Naive B cell (primary cell): ENCODE results near the gene RDX. TPM values are rescaled to one million over a fixed set of nuclear protein-coding genes. Genes with fewer than 3 reads are reported as not detected.

Source experiments
- ATAC-seq, 2 donors: fragments of 150-1000 bp; cut with Tn5 transposase; 2 replicates each; pipeline ENCODE4 v1.10.0; 2021; ENCODE audit warnings: low read depth in 2 of 2, mild to moderate bottlenecking in 2 of 2, moderate library complexity in 2 of 2
- DNase-seq: peaks from one replicate; pipeline ENCODE4 v3.0.0; 2022
- H3K27ac Mint-ChIP-seq, 6 donors: one replicate each; pipeline ENCODE4 v1.8.0; 2020 to 2022; ENCODE audit warnings: mild to moderate bottlenecking in 6 of 6, mixed read lengths in 6 of 6, moderate library complexity in 5 of 6, inconsistent platforms in 2 of 6
- H3K27me3 Mint-ChIP-seq, 3 donors: one replicate each; pipeline ENCODE4 v1.8.0; 2021 to 2022; ENCODE audit warnings: mixed read lengths in 3 of 3, mild to moderate bottlenecking in 1 of 3
- H3K36me3 Mint-ChIP-seq, 2 donors: one replicate each; pipeline ENCODE4 v1.8.0; 2020 to 2022; ENCODE audit warnings: mixed read lengths in 2 of 2, inconsistent platforms in 1 of 2, mild to moderate bottlenecking in 1 of 2
- H3K4me1 Mint-ChIP-seq, 3 donors: one replicate each; pipeline ENCODE4 v1.8.0; 2020 to 2022; ENCODE audit warnings: mixed read lengths in 3 of 3, inconsistent platforms in 1 of 3, mild to moderate bottlenecking in 1 of 3, moderate library complexity in 1 of 3
- H3K4me3 Mint-ChIP-seq, 8 donors: one replicate each; pipeline ENCODE4 v1.8.0; 2020 to 2022; ENCODE audit warnings: mild to moderate bottlenecking in 8 of 8, mixed read lengths in 8 of 8, moderate library complexity in 8 of 8, inconsistent platforms in 2 of 8
- H3K9me3 Mint-ChIP-seq, 7 donors: one replicate each; pipeline ENCODE4 v1.8.0; 2020 to 2022; ENCODE audit warnings: mixed read lengths in 7 of 7, mild to moderate bottlenecking in 5 of 7, inconsistent platforms in 2 of 7, moderate library complexity in 1 of 7
- polyA plus RNA-seq, 6 donors: library from polyadenylated mRNA; unstranded; fragments of 300-500 nt; fragmentation: Illumina TruSeq; gene quantifications; one replicate each; pipeline ENCODE4 v1.2.3, GENCODE V29; 2021; ENCODE audit warnings: low read depth in 6 of 6

Gene RDX
- polyA plus RNA-seq, 6 donors from 2014 or later: 4.1 to 13.7 (median 8.9) TPM

DNA sequence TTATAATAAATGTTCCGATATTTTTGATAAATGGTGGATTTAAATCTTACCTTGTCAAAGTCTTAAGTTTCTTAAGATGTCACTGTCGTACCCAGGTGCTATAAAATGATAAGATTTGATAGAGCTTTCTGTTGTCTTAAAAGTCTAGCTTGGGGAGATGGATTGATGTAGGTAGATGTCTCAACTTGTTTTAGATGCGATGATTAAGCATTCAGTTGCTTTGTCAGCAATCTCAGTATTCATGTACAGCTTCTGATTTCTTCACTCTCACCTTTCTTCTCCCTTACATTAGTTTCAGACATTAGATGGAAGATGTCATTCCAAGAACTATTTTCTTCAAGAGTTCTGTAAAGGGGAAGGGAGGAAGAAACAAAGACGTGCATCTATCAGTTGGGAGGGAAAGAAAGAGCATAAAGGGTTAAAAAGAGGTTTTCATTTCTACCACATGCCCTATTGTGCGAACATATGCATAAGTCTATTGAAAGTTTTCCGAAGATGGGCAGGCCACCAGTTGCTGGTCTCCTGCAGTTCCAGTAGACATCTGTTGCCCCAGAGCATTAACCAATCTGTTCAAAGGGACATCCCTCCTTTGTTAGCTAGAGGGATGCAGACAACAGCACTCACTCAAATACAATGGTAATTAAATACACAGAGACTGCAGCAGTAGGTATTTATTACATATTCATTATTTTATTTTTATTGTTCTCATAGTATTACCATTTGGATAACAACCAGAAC lies 164.9 kb downstream of the RDX start:
- Mint-ChIP-seq H3K4me1 (no peaks in the 10 kb centered on the region), H3K27ac (no peak overlapping the region), H3K4me3 (no peak overlapping the region), H3K9me3 (no peaks in the 10 kb centered on the region), H3K27me3 (peaks cover 0 to 8% (median 8%) of the 10 kb centered on the region in 3 donors), H3K36me3 (no peaks in the 10 kb centered on the region)
- DNase-seq: no peak
- no peak for ATAC-seq

DNA sequence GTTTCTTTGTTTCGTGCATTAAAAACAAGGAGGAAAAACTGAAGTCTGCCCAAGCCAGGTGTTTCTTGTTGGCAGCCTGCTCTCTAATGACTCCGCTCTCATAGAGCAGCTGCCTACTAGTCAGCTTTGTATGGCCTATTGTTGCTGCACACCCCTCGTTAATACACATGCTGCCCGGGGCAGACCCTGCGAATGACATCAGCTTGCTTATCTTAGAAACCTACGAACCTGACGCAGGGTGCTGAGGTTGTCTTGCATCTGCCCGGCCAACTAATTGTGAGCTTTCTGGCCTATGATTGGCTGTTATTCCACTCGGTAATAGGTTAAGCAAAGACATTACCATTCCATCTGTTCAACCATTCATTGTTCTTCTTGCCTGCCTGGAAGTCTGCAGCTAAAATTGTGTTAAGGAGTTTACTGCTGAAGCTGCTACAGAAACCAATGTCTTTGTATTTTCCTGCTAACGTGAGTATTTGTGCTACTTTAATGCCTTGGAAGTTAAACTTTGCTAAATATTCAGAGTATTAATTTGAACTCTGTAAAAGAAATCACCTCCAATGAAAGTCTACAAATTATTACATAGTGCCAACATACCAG lies 165.7 kb downstream of the RDX start:
- ATAC-seq: no peak
- Mint-ChIP-seq H3K27ac (no peak overlapping the region), H3K36me3 (no peaks in the 10 kb centered on the region), H3K4me1 (no peaks in the 10 kb centered on the region), H3K4me3 (no peak overlapping the region), H3K27me3 (peaks cover 0 to 8% (median 8%) of the 10 kb centered on the region in 3 donors), H3K9me3 (no peaks in the 10 kb centered on the region)
- DNase-seq: no peak

DNA sequence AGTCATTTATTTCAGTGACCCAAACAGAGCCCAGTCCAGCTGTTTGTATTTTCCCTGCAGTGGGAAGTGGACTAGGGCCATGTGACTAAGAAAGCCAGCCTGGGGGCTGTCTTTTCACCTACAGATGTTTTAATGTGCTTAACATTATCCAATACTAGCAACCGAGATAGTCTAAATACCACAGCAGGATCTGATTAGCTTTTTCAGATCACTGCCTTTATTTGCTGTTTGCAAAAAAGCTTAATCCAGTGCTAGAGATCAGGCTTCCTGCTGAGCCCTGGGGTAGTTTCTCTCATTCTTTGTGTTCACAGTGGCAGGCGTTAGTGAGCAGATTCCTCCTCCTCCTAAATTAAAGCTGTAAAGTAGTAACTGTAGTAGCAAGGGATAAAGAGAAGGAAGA lies 168.3 kb downstream of the RDX start:
- no peaks in the 10 kb centered on the region for H3K9me3 Mint-ChIP-seq
- H3K4me1 Mint-ChIP-seq: no peaks in the 10 kb centered on the region
- DNase-seq: no peak
- no peaks in the 10 kb centered on the region for H3K36me3 Mint-ChIP-seq
- peak overlapping the region in 1 of 6 donors; percentile 17 for H3K27ac Mint-ChIP-seq
- no peak overlapping the region for H3K4me3 Mint-ChIP-seq
- peaks cover 4 to 8% (median 8%) of the 10 kb centered on the region in 3 donors for H3K27me3 Mint-ChIP-seq
- no peak for ATAC-seq

DNA sequence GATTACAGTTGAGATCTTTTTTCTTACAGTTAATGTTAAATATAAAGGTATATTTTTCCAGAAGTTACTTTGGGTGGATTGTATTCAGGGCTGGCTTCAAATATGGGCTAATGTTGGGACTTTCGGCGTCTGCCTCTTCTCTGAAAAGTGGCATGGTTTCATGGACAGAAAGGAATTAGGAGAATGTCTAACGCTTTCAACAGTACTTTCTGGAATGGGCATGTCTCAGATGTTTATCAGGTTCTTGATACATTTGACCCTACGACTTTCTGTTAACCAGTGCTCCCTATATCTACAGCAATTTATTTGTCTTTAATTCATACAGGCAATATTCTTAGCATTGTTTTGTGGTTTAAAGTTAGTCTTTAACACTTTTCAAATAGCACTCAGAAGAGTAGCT lies 169.5 kb downstream of the RDX start:
- ATAC-seq (no peak), DNase-seq (no peak)
- Mint-ChIP-seq H3K27ac (no peak overlapping the region), H3K4me1 (no peaks in the 10 kb centered on the region), H3K27me3 (peaks cover 4 to 8% (median 8%) of the 10 kb centered on the region in 3 donors), H3K9me3 (no peaks in the 10 kb centered on the region), H3K4me3 (no peak overlapping the region), H3K36me3 (no peaks in the 10 kb centered on the region)

DNA sequence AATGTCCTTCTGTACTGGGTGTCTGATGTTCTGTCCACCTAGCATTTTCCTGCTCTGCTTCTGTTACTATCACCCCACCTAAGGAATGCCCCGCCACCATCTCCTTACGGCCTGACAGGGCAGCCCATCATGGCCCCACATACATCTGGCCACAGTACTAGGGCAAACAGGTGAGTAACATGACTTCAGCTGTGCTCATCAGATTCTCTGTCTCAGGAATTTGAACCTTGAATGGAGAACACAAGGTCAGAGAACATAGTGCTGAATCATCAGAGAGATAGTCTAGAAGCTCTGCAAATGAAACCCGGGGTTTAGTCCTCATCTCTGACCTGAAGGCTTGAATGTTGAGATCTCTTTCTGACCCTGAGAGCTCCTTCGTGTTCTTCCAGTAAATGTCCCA lies 170.8 kb downstream of the RDX start:
- no peak overlapping the region for H3K4me3 Mint-ChIP-seq
- no peak overlapping the region for H3K27ac Mint-ChIP-seq
- H3K9me3 Mint-ChIP-seq: no peaks in the 10 kb centered on the region
- H3K4me1 Mint-ChIP-seq: no peaks in the 10 kb centered on the region
- no peak for ATAC-seq
- no peaks in the 10 kb centered on the region for H3K36me3 Mint-ChIP-seq
- H3K27me3 Mint-ChIP-seq: peaks cover 4 to 9% (median 5%) of the 10 kb centered on the region in 3 donors
- DNase-seq: no peak

Other genes with a start within 250 kb of the RDX start
- under 1 TPM in 1 of 6 donors, not detected in 5; 0.08 TPM for gene ZC3H12C, start 203.2 kb downstream of the RDX start, polyA plus RNA-seq
- gene FDX1, start 133.3 kb upstream of the RDX start, polyA plus RNA-seq: 10 to 100 TPM; 15.2 to 19.6 (median 16.7) TPM